GM21360 (cell line): ENCODE data around the gene USP10.
A peak's percentile ranks its signal among the peaks of the same experiment; 100 is the strongest.

Experiments
- ATAC-seq: cut with Tn5 transposase; IDR thresholded peaks from one replicate; pipeline ENCODE4 v1.9.1; 2021; ENCODE audit warnings: mild to moderate bottlenecking, moderate library complexity; ENCODE audit not compliant: unreplicated experiment

The USP10 gene

GRCh38 chr16:84818989-84819643 is 119.3 kb downstream of the USP10 start:
- no peak for ATAC-seq

- peak; percentile 68 for ATAC-seq
Measured at GRCh38 chr16:84819644-84820304, 120.0 kb downstream of the USP10 start, which contains the start of gene CRISPLD2. Gene CRISPLD2, plus strand, starts transcription at chr16:84819985. Its CDS starts 18,511 bp downstream, at chr16:84838496.

- no peak for ATAC-seq
Measured at GRCh38 chr16:84820305-84820684, 120.5 kb downstream of the USP10 start.

- no peak for ATAC-seq
Measured at GRCh38 chr16:84820771-84821170, 121.0 kb downstream of the USP10 start.

GRCh38 chr16:84821179-84821578 is 121.4 kb downstream of the USP10 start:
- ATAC-seq = no peak

- ATAC-seq = no peak
Measured at GRCh38 chr16:84821728-84822689, 122.2 kb downstream of the USP10 start.

- ATAC-seq = no peak
Measured at GRCh38 chr16:84822990-84823389, 123.2 kb downstream of the USP10 start.

GRCh38 chr16:84823484-84823883 is 123.7 kb downstream of the USP10 start:
- no peak for ATAC-seq

- no peak for ATAC-seq
Measured at GRCh38 chr16:84823926-84824325, 124.1 kb downstream of the USP10 start.

GRCh38 chr16:84825896-84826557 is 126.2 kb downstream of the USP10 start:
- no peak for ATAC-seq

- ATAC-seq = no peak
Measured at GRCh38 chr16:84826558-84826941, 126.8 kb downstream of the USP10 start.

GRCh38 chr16:84827131-84827574 is 127.4 kb downstream of the USP10 start:
- no peak for ATAC-seq

GRCh38 chr16:84827897-84828296 is 128.1 kb downstream of the USP10 start:
- ATAC-seq = no peak

- ATAC-seq = no peak
Measured at GRCh38 chr16:84828322-84828721, 128.5 kb downstream of the USP10 start.
